HepG2 (cell line): ENCODE measurements around the gene SCGB1D2. TPM values are rescaled to one million over a fixed set of nuclear protein-coding genes. Genes with fewer than 3 reads are reported as not detected.
A peak's percentile ranks its signal among the peaks of the same experiment; 100 is the strongest.

Experiments
- ARID5B ChIP-seq: IDR thresholded peaks from 2 replicates; pipeline ENCODE4 v1.4.0; 2020; ENCODE audit warnings: mild to moderate bottlenecking, missing genetic modification reagents
- ATF7-NPFF ChIP-seq: sonication (generic); formaldehyde crosslinking; IDR thresholded peaks from 2 replicates; pipeline ENCODE4 v1.8.1; 2023; ENCODE audit warnings: mild to moderate bottlenecking, low read depth, missing genetic modification reagents, moderate library complexity
- ERF ChIP-seq: IDR thresholded peaks from 2 replicates; pipeline ENCODE4 v1.6.1; 2018; ENCODE audit warnings: missing biosample characterization, missing genetic modification reagents
- GATAD2A ChIP-seq: IDR thresholded peaks from 2 replicates; pipeline ENCODE4 v1.6.1; 2016
- GTF2F1 ChIP-seq: fragments of 150-350 bp; IDR thresholded peaks from 2 replicates; pipeline ENCODE4 v1.6.1; 2014; ENCODE audit warnings: low read length
- JUND ChIP-seq: sonication (generic); formaldehyde crosslinking; IDR thresholded peaks from 2 replicates; pipeline ENCODE4 v1.8.0; 2022; ENCODE audit warnings: mild to moderate bottlenecking, missing genetic modification reagents
- KDM3A ChIP-seq: IDR thresholded peaks from 2 replicates; pipeline ENCODE4 v1.6.1; 2018; ENCODE audit warnings: low read depth, missing compliant biosample characterization
- KMT2B ChIP-seq: IDR thresholded peaks from 2 replicates; pipeline ENCODE4 v1.6.1; 2016; ENCODE audit warnings: missing genetic modification reagents, missing compliant biosample characterization
- MEF2D ChIP-seq: sonication (generic); formaldehyde crosslinking; IDR thresholded peaks from 2 replicates; pipeline ENCODE4 v1.5.1; 2020; ENCODE audit warnings: mild to moderate bottlenecking, missing genetic modification reagents
- MIER3 ChIP-seq: IDR thresholded peaks from 2 replicates; pipeline ENCODE4 v1.6.1; 2016; ENCODE audit warnings: missing compliant biosample characterization, borderline replicate concordance
- RARA ChIP-seq: IDR thresholded peaks from 2 replicates; pipeline ENCODE4 v1.6.1; 2016; ENCODE audit warnings: missing genetic modification reagents, missing compliant biosample characterization
- RCOR2 ChIP-seq: IDR thresholded peaks from 2 replicates; pipeline ENCODE4 v1.6.1; 2016; ENCODE audit warnings: missing biosample characterization, missing genetic modification reagents
- REPIN1 ChIP-seq: sonication (generic); formaldehyde crosslinking; IDR thresholded peaks from 2 replicates; pipeline ENCODE4 v1.8.0; 2022; ENCODE audit warnings: missing genetic modification reagents, low read depth, mild to moderate bottlenecking, borderline replicate concordance
- SAP130 ChIP-seq: IDR thresholded peaks from 2 replicates; pipeline ENCODE4 v1.6.1; 2016; ENCODE audit warnings: low read depth
- SOX13 ChIP-seq, 3 experiments: fragments of 450-650 bp in 1 of 3; sonication (generic) in 1 of 3; formaldehyde crosslinking in 1 of 3; IDR thresholded peaks in 2 of 3; conservative IDR thresholded peaks in 1 of 3; 2 replicates each; pipeline versions ENCODE4 v1.5.0 to v1.6.1; 2016 to 2020; ENCODE audit warnings: antibody characterized with exemption in 1 of 3, mild to moderate bottlenecking in 1 of 3, missing compliant biosample characterization in 1 of 3, missing genetic modification reagents in 1 of 3, moderate library complexity in 1 of 3
- TEAD2 ChIP-seq: sonication (generic); formaldehyde crosslinking; IDR thresholded peaks from 2 replicates; pipeline ENCODE4 v1.9.0; 2021; ENCODE audit warnings: missing genetic modification reagents
- TIGD3 ChIP-seq: sonication (generic); formaldehyde crosslinking; IDR thresholded peaks from 2 replicates; pipeline ENCODE4 v1.5.1; 2020; ENCODE audit warnings: mild to moderate bottlenecking, missing genetic modification reagents, borderline replicate concordance
- ZNF451 ChIP-seq: sonication (generic); formaldehyde crosslinking; IDR thresholded peaks from 2 replicates; pipeline ENCODE4 v1.5.0; 2020; ENCODE audit warnings: mild to moderate bottlenecking, missing genetic modification reagents
- ZNF510 ChIP-seq: sonication (generic); formaldehyde crosslinking; IDR thresholded peaks from 2 replicates; pipeline ENCODE4 v1.4.0; 2020; ENCODE audit warnings: low read depth, mild to moderate bottlenecking, missing genetic modification reagents
- ZNF607 ChIP-seq: sonication (generic); formaldehyde crosslinking; IDR thresholded peaks from 2 replicates; pipeline ENCODE4 v1.5.1; 2020; ENCODE audit warnings: missing genetic modification reagents, mild to moderate bottlenecking, borderline replicate concordance
- ZNF749 ChIP-seq: sonication (generic); formaldehyde crosslinking; IDR thresholded peaks from 2 replicates; pipeline ENCODE4 v1.8.0; 2022; ENCODE audit warnings: mild to moderate bottlenecking, missing genetic modification reagents, moderate library complexity, borderline replicate concordance
- ZNF772 ChIP-seq: sonication (generic); formaldehyde crosslinking; IDR thresholded peaks from 2 replicates; pipeline ENCODE4 v1.5.0; 2020; ENCODE audit warnings: mild to moderate bottlenecking, missing genetic modification reagents
- ZNF878 ChIP-seq: sonication (generic); formaldehyde crosslinking; IDR thresholded peaks from 2 replicates; pipeline ENCODE4 v1.8.1; 2023; ENCODE audit warnings: mild to moderate bottlenecking, missing genetic modification reagents, moderate library complexity
- polyA plus RNA-seq, 8 experiments: library from polyadenylated mRNA; depleted of rRNA in 3 of 8; stranded (reverse) in 7 of 8; unstranded in 1 of 8; fragments of >200 nt; fragmentation: Illumina TruSeq in 4 of 8; extraction: Trizol in 4 of 8; gene quantifications; 2 replicates each; pipeline versions ENCODE4 v1.2.1 to v1.2.3, GENCODE V29; 2011 to 2016; ENCODE audit warnings: low read depth in 4 of 8, missing spikeins in 1 of 8, mixed read lengths in 1 of 8; ENCODE audit not compliant: insufficient read depth in 1 of 8
- total RNA-seq, 5 experiments: library from RNA; depleted of rRNA; stranded (reverse); fragments of >200 nt; fragmentation: Illumina TruSeq; extraction: Trizol; gene quantifications; 2 replicates each; pipeline ENCODE4 v1.2.3, GENCODE V29; 2016; ENCODE audit warnings: low read depth in 1 of 5
- TF ChIP-seq, protein P1 (sequence below): IDR thresholded peaks from 2 replicates; pipeline ENCODE4 v1.6.1; 2016; ENCODE audit warnings: missing genetic modification reagents, missing compliant biosample characterization
- TF ChIP-seq, protein P2 (sequence below): IDR thresholded peaks from 2 replicates; pipeline ENCODE4 v1.6.1; 2018; ENCODE audit warnings: missing genetic modification reagents

The SCGB1D2 gene
- total and polyA plus RNA-seq, 2 of the 13 experiments (the other 11 are each of a cell fraction or from before 2014, with no cell fraction given), result not detected

- 0 out of 2 replicates have a peak, but pooled peaks have one; percentile 42 for TF ChIP-seq MEF2D (CRISPR knock-in tag)
- TF ChIP-seq SAP130, result peak; percentile 77
- TF ChIP-seq KDM3A (CRISPR knock-in tag), result no peak
- no peak for TF ChIP-seq RCOR2 (CRISPR knock-in tag)
- TF ChIP-seq TEAD2, result no peak
- no peak for TF ChIP-seq JUND (CRISPR knock-in tag)
- TF ChIP-seq KMT2B (CRISPR knock-in tag), result 0 out of 2 replicates have a peak, but pooled peaks have one; percentile 34
- TF ChIP-seq, protein P1, sequence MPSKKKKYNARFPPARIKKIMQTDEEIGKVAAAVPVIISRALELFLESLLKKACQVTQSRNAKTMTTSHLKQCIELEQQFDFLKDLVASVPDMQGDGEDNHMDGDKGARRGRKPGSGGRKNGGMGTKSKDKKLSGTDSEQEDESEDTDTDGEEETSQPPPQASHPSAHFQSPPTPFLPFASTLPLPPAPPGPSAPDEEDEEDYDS (CRISPR knock-in tag), result no peak; the same call in 1 of the 2 replicates
- TF ChIP-seq TIGD3, result no peak
- TF ChIP-seq MIER3 (CRISPR knock-in tag), result peak; percentile 60; the same call in 1 of the 2 replicates
- peak; percentile 80; the same call in 1 of the 2 replicates for TF ChIP-seq ZNF607 (CRISPR knock-in tag)
- 0 out of 2 replicates have a peak, but pooled peaks have one; percentile 49 for TF ChIP-seq ZNF749 (CRISPR knock-in tag)
- peak; percentile 50; the same call in 1 of the 2 replicates for TF ChIP-seq RARA (CRISPR knock-in tag)
- TF ChIP-seq ZNF878 (CRISPR knock-in tag), result peak; percentile 30; the same call in 1 of the 2 replicates
- peak; percentile 50; the same call in 1 of the 2 replicates for TF ChIP-seq REPIN1 (CRISPR knock-in tag)
- TF ChIP-seq ZNF510 (CRISPR knock-in tag), result no peak
- peak; percentile 52; the same call in 1 of the 2 replicates for TF ChIP-seq ERF (CRISPR knock-in tag)
- TF ChIP-seq ZNF772, result peak; percentile 35; the same call in 1 of the 2 replicates
- TF ChIP-seq ATF7-NPFF (CRISPR knock-in tag), result no peak
- no peak for TF ChIP-seq SOX13 (IDR thresholded peaks at IDR 0.05)
- TF ChIP-seq SOX13 (CRISPR knock-in tag; conservative IDR thresholded peaks at IDR 0.05 in 1 of 2, IDR thresholded peaks at IDR 0.05 in 1 of 2), result no peak
- TF ChIP-seq GATAD2A, result 0 out of 2 replicates have a peak, but pooled peaks have one; percentile 43
- TF ChIP-seq GTF2F1, result no peak
- TF ChIP-seq ZNF451 (CRISPR knock-in tag), result 0 out of 2 replicates have a peak, but pooled peaks have one; percentile 49
- TF ChIP-seq, protein P2, sequence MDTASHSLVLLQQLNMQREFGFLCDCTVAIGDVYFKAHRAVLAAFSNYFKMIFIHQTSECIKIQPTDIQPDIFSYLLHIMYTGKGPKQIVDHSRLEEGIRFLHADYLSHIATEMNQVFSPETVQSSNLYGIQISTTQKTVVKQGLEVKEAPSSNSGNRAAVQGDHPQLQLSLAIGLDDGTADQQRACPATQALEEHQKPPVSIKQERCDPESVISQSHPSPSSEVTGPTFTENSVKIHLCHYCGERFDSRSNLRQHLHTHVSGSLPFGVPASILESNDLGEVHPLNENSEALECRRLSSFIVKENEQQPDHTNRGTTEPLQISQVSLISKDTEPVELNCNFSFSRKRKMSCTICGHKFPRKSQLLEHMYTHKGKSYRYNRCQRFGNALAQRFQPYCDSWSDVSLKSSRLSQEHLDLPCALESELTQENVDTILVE (CRISPR knock-in tag), result peak; percentile 70; the same call in 1 of the 2 replicates
- TF ChIP-seq ARID5B (CRISPR knock-in tag), result peak; percentile 45
Observed at GRCh38 chr11:62245271-62245753, 3.3 kb downstream of the SCGB1D2 start (continued).
